H1 (cell line): Measurements from ENCODE around the gene FADS3. TPM values are rescaled to one million over a fixed set of nuclear protein-coding genes. Genes with fewer than 3 reads are reported as not detected.

ENCODE experiments used
- CTCF ChIA-PET: fragments of 300-600 bp; sonication (Branson Sonifier 250); formaldehyde crosslinking; loops from one replicate; lab custom pipeline; 2021; ENCODE audit not compliant: partially characterized antibody; lab: Charles Lee
- POLR2A ChIA-PET: fragments of 300-600 bp; sonication (Branson Sonifier 250); formaldehyde crosslinking; loops from one replicate; lab custom pipeline; 2021; ENCODE audit warnings: inconsistent platforms; ENCODE audit not compliant: partially characterized antibody; lab: Charles Lee
- DNase-seq, 2 experiments: peaks; one replicate each; pipeline versions ENCODE4 v3.0.0 to v3.0.0-alpha.2; 2010 to 2022; ENCODE audit warnings: low spot score in 2 of 2, low read depth in 1 of 2, mixed read lengths in 1 of 2
- FAIRE-seq: peaks from 2 replicates; lab custom pipeline; 2011; peaks lifted over from hg19 to GRCh38; lab: Jason Lieb, UNC
- H2AFZ ChIP-seq: 2 replicates; pipeline ENCODE4 v1.8.1; 2012; ENCODE audit warnings: low read length, inconsistent platforms
- H2AK5ac ChIP-seq: 2 replicates; pipeline ENCODE4 v1.6.1; 2013; ENCODE audit warnings: low read depth, low read length
- H2BK120ac ChIP-seq: replicated peaks from 2 replicates; pipeline ENCODE3; 2013; ENCODE audit warnings: low read depth, low read length, inconsistent platforms
- H2BK12ac ChIP-seq: 2 replicates; pipeline ENCODE4 v1.6.1; 2013; ENCODE audit warnings: low read depth, low read length
- H2BK15ac ChIP-seq: 2 replicates; pipeline ENCODE4 v1.6.1; 2013; ENCODE audit warnings: low read length
- H2BK20ac ChIP-seq: 2 replicates; pipeline ENCODE4 v1.6.1; 2013; ENCODE audit warnings: low read length
- H2BK5ac ChIP-seq: 2 replicates; pipeline ENCODE4 v1.6.1; 2013; ENCODE audit warnings: low read depth, low read length
- H3K14ac ChIP-seq: 2 replicates; pipeline ENCODE4 v1.6.1; 2013; ENCODE audit warnings: inconsistent platforms; ENCODE audit not compliant: insufficient read length
- H3K18ac ChIP-seq: 2 replicates; pipeline ENCODE4 v1.6.1; 2013; ENCODE audit warnings: low read length; ENCODE audit errors: extremely low read depth
- H3K23ac ChIP-seq: 2 replicates; pipeline ENCODE4 v1.6.1; 2013; ENCODE audit warnings: inconsistent platforms; ENCODE audit not compliant: insufficient read length
- H3K23me2 ChIP-seq: 2 replicates; pipeline ENCODE4 v1.6.1; 2013; ENCODE audit warnings: low read depth, low read length
- H3K27ac ChIP-seq: 2 replicates; pipeline ENCODE4 v1.6.1; 2011; ENCODE audit warnings: low read depth, low read length, inconsistent platforms
- H3K27me3 ChIP-seq, 4 experiments: replicated peaks in 1 of 4; 1 replicate in 1 of 4; 2 replicates in 3 of 4; pipeline versions ENCODE4 v1.6.1 to v1.8.1; 2011 to 2013; ENCODE audit warnings: low read length in 3 of 4, mild to moderate bottlenecking in 3 of 4, inconsistent platforms in 2 of 4, mixed read lengths in 2 of 4, moderate library complexity in 1 of 4; ENCODE audit not compliant: control insufficient read depth in 3 of 4, insufficient read depth in 3 of 4; ENCODE audit errors: extremely low read depth in 1 of 4
- H3K36me3 ChIP-seq, 4 experiments: 2 replicates each; pipeline versions ENCODE4 v1.6.1 to v1.8.1; 2011 to 2013; ENCODE audit warnings: mild to moderate bottlenecking in 4 of 4, low read length in 3 of 4, moderate library complexity in 2 of 4, control low read depth in 1 of 4, inconsistent platforms in 1 of 4; ENCODE audit not compliant: insufficient read depth in 4 of 4, control insufficient read depth in 2 of 4
- H3K4ac ChIP-seq: replicated peaks from 2 replicates; pipeline ENCODE3; 2013; ENCODE audit warnings: low read length, low read depth, mixed read lengths, inconsistent platforms; ENCODE audit not compliant: insufficient read length
- H3K4me1 ChIP-seq, 4 experiments: replicated peaks in 1 of 4; 1 replicate in 1 of 4; 2 replicates in 3 of 4; pipeline versions ENCODE4 v1.6.1 to v1.8.1; 2011 to 2013; ENCODE audit warnings: low read length in 3 of 4, inconsistent platforms in 2 of 4, mixed read lengths in 1 of 4; ENCODE audit not compliant: insufficient read depth in 4 of 4, control insufficient read depth in 3 of 4
- H3K4me2 ChIP-seq, 2 experiments: 2 replicates each; pipeline versions ENCODE4 v1.6.1 to v1.8.1; 2011 to 2013; ENCODE audit warnings: low read depth in 2 of 2, low read length in 2 of 2, control low read depth in 1 of 2, inconsistent platforms in 1 of 2, mild to moderate bottlenecking in 1 of 2; ENCODE audit not compliant: insufficient read depth in 1 of 2
- H3K4me3 ChIP-seq, 4 experiments: fragments of 200-600, 300-600 bp in 1 of 4; sonication (generic), shearing (Covaris generic), sonication (Bioruptor Twin) in 1 of 4; 2 replicates each; pipeline versions ENCODE4 v1.5.1 to v1.8.1; 2011 to 2016; ENCODE audit warnings: low read length in 4 of 4, low read depth in 3 of 4, control low read depth in 2 of 4, inconsistent platforms in 2 of 4, mild to moderate bottlenecking in 2 of 4, mixed read lengths in 1 of 4, moderate library complexity in 1 of 4; ENCODE audit not compliant: insufficient read depth in 2 of 4; ENCODE audit errors: extremely low read depth in 1 of 4
- H3K56ac ChIP-seq: replicated peaks from 2 replicates; pipeline ENCODE3; 2013; ENCODE audit warnings: low read depth, mild to moderate bottlenecking, mixed read lengths, low read length, inconsistent platforms; ENCODE audit not compliant: insufficient read length
- H3K79me1 ChIP-seq: 2 replicates; pipeline ENCODE4 v1.6.1; 2013; ENCODE audit warnings: low read depth, low read length, control low read depth
- H3K79me2 ChIP-seq, 2 experiments: 2 replicates each; pipeline versions ENCODE4 v1.6.1 to v1.8.1; 2012 to 2013; ENCODE audit warnings: low read length in 2 of 2, mild to moderate bottlenecking in 2 of 2, inconsistent platforms in 1 of 2; ENCODE audit not compliant: insufficient read depth in 2 of 2, control insufficient read depth in 1 of 2
- H3K9ac ChIP-seq, 4 experiments: replicated peaks in 1 of 4; 1 replicate in 1 of 4; 2 replicates in 3 of 4; pipeline versions ENCODE4 v1.6.1 to v1.8.1; 2011 to 2013; ENCODE audit warnings: low read depth in 3 of 4, low read length in 3 of 4, control low read depth in 2 of 4, mild to moderate bottlenecking in 2 of 4, moderate library complexity in 2 of 4, inconsistent platforms in 1 of 4; ENCODE audit errors: extremely low read depth in 1 of 4
- H3K9me3 ChIP-seq, 2 experiments: 2 replicates each; pipeline versions ENCODE4 v1.6.1 to v1.8.1; 2012 to 2013; ENCODE audit warnings: mild to moderate bottlenecking in 2 of 2, moderate library complexity in 2 of 2, control low read depth in 1 of 2, inconsistent platforms in 1 of 2, low read depth in 1 of 2, low read length in 1 of 2, mixed read lengths in 1 of 2; ENCODE audit not compliant: insufficient read depth in 2 of 2
- H4K20me1 ChIP-seq, 2 experiments: replicated peaks in 1 of 2; 2 replicates each; pipeline versions ENCODE3 to v1.8.1; 2011 to 2013; ENCODE audit warnings: inconsistent platforms in 2 of 2, low read length in 2 of 2, mild to moderate bottlenecking in 1 of 2; ENCODE audit not compliant: insufficient read depth in 2 of 2, control insufficient read depth in 1 of 2
- H4K5ac ChIP-seq: 2 replicates; pipeline ENCODE4 v1.6.1; 2013; ENCODE audit warnings: low read length, low read depth, mixed read lengths, inconsistent platforms; ENCODE audit not compliant: insufficient read length
- H4K8ac ChIP-seq: 2 replicates; pipeline ENCODE4 v1.8.0; 2013; ENCODE audit warnings: mild to moderate bottlenecking, moderate library complexity, low read length, inconsistent platforms; ENCODE audit not compliant: insufficient read depth; ENCODE audit errors: extremely low read depth
- H4K91ac ChIP-seq: replicated peaks from 2 replicates; pipeline ENCODE3; 2013; ENCODE audit warnings: low read length, mixed read lengths, inconsistent platforms; ENCODE audit not compliant: insufficient read length
- CREB1 ChIP-seq: IDR thresholded peaks from 2 replicates; pipeline ENCODE4 v1.6.1; 2012; ENCODE audit warnings: inconsistent platforms
- JUN ChIP-seq: IDR thresholded peaks from 2 replicates; pipeline ENCODE4 v1.6.1; 2011; ENCODE audit warnings: low read depth, mild to moderate bottlenecking, improper control_type of control experiment, low read length
- SIRT6 ChIP-seq: IDR thresholded peaks from one replicate; pipeline ENCODE4 v1.7.1; 2012; ENCODE audit warnings: low read length, inconsistent platforms
- SP2 ChIP-seq: IDR thresholded peaks from 2 replicates; pipeline ENCODE4 v1.6.1; 2012; ENCODE audit warnings: mild to moderate bottlenecking, low read length, inconsistent platforms
- TCF12 ChIP-seq: IDR thresholded peaks from 2 replicates; pipeline ENCODE4 v1.6.1; 2011; ENCODE audit warnings: low read depth, mild to moderate bottlenecking, low read length
- YY1 ChIP-seq: IDR thresholded peaks from 2 replicates; pipeline ENCODE4 v1.6.1; 2011; ENCODE audit warnings: low read depth, mild to moderate bottlenecking, low read length
- WGBS, 2 experiments: shearing (Covaris generic) in 1 of 2; methylation state at CpG; one replicate each; pipeline versions ENCODE4 v1.1.6 to v1.1.7; 2013 to 2015; ENCODE audit warnings: low lambda C conversion rate in 2 of 2, mixed read lengths in 2 of 2, inconsistent platforms in 1 of 2, low coverage in 1 of 2, missing lambda C conversion rate in 1 of 2; ENCODE audit not compliant: insufficient replicate concordance in 2 of 2, insufficient coverage in 1 of 2, insufficient read length in 1 of 2; ENCODE audit errors: extremely low coverage in 1 of 2, missing lambda C conversion rate in 1 of 2; 5-methylcytosine and 5-hydroxymethylcytosine counted together
- polyA plus RNA-seq, 7 experiments: library from polyadenylated mRNA; depleted of rRNA in 3 of 7; stranded (reverse) in 5 of 7; unstranded in 2 of 7; fragments of >200 nt in 5 of 7; fragments of 200-250 nt in 2 of 7; gene quantifications; 1 replicate in 5 of 7; 2 replicates in 1 of 7; 4 replicates in 1 of 7; pipeline versions ENCODE4 v1.2.1 to v1.2.3, GENCODE V29; 2011 to 2013; ENCODE audit warnings: missing spikeins in 2 of 7, mixed read lengths in 2 of 7
- total RNA-seq: library from RNA; stranded (reverse); fragmentation: NEBNext Ultra II Directional; extraction: Animal tissue kit (Norgen Biotek cat#: 25700); gene quantifications from 2 replicates; pipeline ENCODE4 v1.2.1, GENCODE V29; 2021

FADS3 gene
- total and polyA plus RNA-seq, 2 of the 8 experiments (the other 6 are each of a cell fraction or from before 2014, with no cell fraction given): 43.8 to 76.3 TPM

DNA sequence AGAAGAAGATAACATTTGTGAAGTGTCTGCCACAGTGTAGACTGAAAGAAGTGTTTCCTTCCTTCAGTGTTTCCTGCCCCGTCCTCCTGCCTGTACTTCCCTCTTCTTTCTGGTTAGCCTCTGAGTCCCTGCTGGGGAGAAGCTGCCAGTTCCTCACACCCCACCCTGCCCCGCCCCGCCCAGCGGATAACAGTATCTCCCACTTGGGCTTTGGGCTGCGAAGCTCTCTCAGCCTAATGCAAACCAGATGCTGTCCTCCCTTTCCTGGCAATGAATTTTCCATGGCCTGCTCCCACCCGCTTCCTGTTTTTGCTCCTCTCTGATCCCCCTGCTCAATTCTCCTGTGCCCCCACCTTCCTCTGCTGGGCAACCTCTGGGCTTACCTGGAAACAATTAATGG is 31.2 kb upstream of the FADS3 start:
- Histone ChIP-seq H3K36me3 (no peaks in the 10 kb centered on the region), H4K5ac (no peak overlapping the region), H2AFZ (no peak overlapping the region), H3K27ac (no peak overlapping the region), H3K9me3 (no peaks in the 10 kb centered on the region), H3K56ac (no peak overlapping the region), H3K23me2 (peaks cover 4% of the 10 kb centered on the region; the same call in 1 of the 2 replicates), H3K4me1 (peaks cover 6 to 22% (median 18%) of the 10 kb centered on the region in 4 experiments), H2BK15ac (peak overlapping the region; percentile 46; the same call in 1 of the 2 replicates), H3K23ac (no peak overlapping the region), H4K20me1 (no peaks in the 10 kb centered on the region), H4K91ac (no peak overlapping the region), H3K27me3 (peaks cover 0 to 18% (median 13%) of the 10 kb centered on the region in 4 experiments; a peak in 6 of 7 replicates), H3K14ac (no peak overlapping the region), H4K8ac (no peak overlapping the region), H3K79me2 (no peaks in the 10 kb centered on the region), H3K4me2 (no peak overlapping the region), H3K9ac (no peak overlapping the region), H3K4ac (no peak overlapping the region), H3K18ac (no peak overlapping the region; the same call in 1 of the 2 replicates)
- DNase-seq (peak in 1 of 2 experiments; percentile 33), FAIRE-seq (no peak)
- WGBS, 2 experiments: 83% methylated on average over 5 of the region's 6 CpGs; no CpG with 5 or more reads in 1 of the 2 experiments
- POLR2A ChIA-PET: interaction anchor here (1.0 to 2.6 kb wide), 5 partner anchors 9 to 50 kb away, joined by 3 to 9 read pairs (median 7); no protein-coding TSS in a partner anchor
- CTCF ChIA-PET: interaction anchor here (0.6 to 9.2 kb wide), 4 partner anchors 20 to 185 kb away, joined by 4 to 225 read pairs (median 35); no protein-coding TSS in a partner anchor
- no peak for TF ChIP-seq TCF12
- no peak for TF ChIP-seq CREB1
- no peak for TF ChIP-seq SP2
- no peak for TF ChIP-seq YY1
- no peak for TF ChIP-seq JUN
- TF ChIP-seq SIRT6: no peak
- TF ChIP-seq, all 59 proteins: peak for 0
- no peak overlapping the region for H2BK120ac ChIP-seq
- no peak overlapping the region for H2AK5ac ChIP-seq
- no peaks in the 10 kb centered on the region for H3K79me1 ChIP-seq
- no peak overlapping the region for H2BK20ac ChIP-seq
- H2BK12ac ChIP-seq: peak overlapping the region; percentile 68; the same call in 1 of the 2 replicates
- H2BK5ac ChIP-seq: no peak overlapping the region
- H3K4me3 ChIP-seq: no peak overlapping the region
